Calu3 (cell line): ENCODE measurements around the gene ATP9A. TPM values are rescaled to one million over a fixed set of nuclear protein-coding genes. Genes with fewer than 3 reads are reported as not detected.

Experiments
- BruUV-seq: library from RNA; stranded (reverse); fragments of 400-500 nt; replicated peaks from 2 replicates; lab custom pipeline; 2021; lab: Mats Ljungman, UMichigan
- CTCF ChIA-PET: fragments of 300-600 bp; sonication (Branson Sonifier 250); formaldehyde crosslinking; loops from one replicate; lab custom pipeline; 2022; ENCODE audit warnings: antibody characterized with exemption; lab: Charles Lee
- DNase-seq: peaks from one replicate; pipeline ENCODE4 v3.0.0; 2022
- H3K27ac Mint-ChIP-seq: one replicate; pipeline ENCODE4 v1.8.0; 2022; ENCODE audit warnings: mixed read lengths; ENCODE audit not compliant: unreplicated experiment
- H3K27me3 Mint-ChIP-seq: one replicate; pipeline ENCODE4 v1.8.0; 2022; ENCODE audit warnings: mixed read lengths; ENCODE audit not compliant: unreplicated experiment
- H3K36me3 Mint-ChIP-seq: one replicate; pipeline ENCODE4 v1.8.0; 2022; ENCODE audit warnings: mild to moderate bottlenecking, moderate library complexity, mixed read lengths; ENCODE audit not compliant: insufficient read depth, unreplicated experiment
- H3K4me1 Mint-ChIP-seq: one replicate; pipeline ENCODE4 v1.8.0; 2022; ENCODE audit warnings: mild to moderate bottlenecking, low read depth, mixed read lengths; ENCODE audit not compliant: unreplicated experiment
- H3K4me3 Mint-ChIP-seq: one replicate; pipeline ENCODE4 v1.8.0; 2022; ENCODE audit warnings: mild to moderate bottlenecking, low read depth, moderate library complexity, mixed read lengths; ENCODE audit not compliant: unreplicated experiment
- H3K9me3 Mint-ChIP-seq: one replicate; pipeline ENCODE4 v1.8.0; 2022; ENCODE audit warnings: low read depth, mixed read lengths; ENCODE audit not compliant: unreplicated experiment
- intact Hi-C: fragments of 100-400 bp; cut with micrococcal nuclease; formaldehyde crosslinking; loops from one replicate; pipeline ENCODE4 v1.10.0; 2022; ENCODE audit not compliant: unreplicated experiment
- total RNA-seq: library from RNA; stranded (reverse); gene quantifications from 2 replicates; pipeline ENCODE4 v1.2.3, GENCODE V29; 2022
- TF ChIP-seq, protein P1 (sequence below): fragments of 200-600 bp; IDR thresholded peaks from one replicate; pipeline ENCODE4 v1.8.0; 2022; ENCODE audit warnings: antibody characterized with exemption; ENCODE audit not compliant: unreplicated experiment

The ATP9A gene
- total RNA-seq, 1 experiment from 2014 or later, result 98.5 TPM

DNA sequence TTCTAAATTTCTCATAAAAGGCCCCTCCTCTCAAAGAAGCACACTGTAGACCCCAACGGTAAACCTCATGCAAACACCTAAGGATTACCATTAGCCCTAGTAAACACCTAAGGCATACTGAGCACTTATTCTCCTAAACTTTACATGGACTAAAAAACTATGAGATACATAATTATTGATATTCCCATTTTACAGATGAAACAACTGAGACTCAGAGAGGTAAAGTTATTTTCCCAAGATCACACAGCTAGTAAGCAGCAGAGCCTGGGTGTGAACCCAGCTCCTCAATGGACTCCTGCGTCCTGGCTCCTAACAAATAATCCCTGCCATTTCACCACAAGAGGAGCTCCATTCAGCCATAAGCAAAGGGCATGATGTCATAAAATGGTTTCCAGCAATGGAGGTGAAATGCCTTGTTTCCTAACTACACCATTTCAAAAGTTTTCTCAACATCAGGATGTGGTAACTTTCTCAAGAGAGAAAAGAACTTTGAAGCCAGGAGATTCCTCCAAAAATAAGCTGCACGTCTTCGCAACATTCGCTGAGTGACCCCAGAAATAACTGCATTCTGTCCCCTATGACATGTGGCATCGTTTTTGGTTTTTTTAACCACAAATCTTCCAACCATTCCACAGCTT, 4.1 kb downstream of the ATP9A start:
- no peak for DNase-seq
- TF ChIP-seq, protein P1, sequence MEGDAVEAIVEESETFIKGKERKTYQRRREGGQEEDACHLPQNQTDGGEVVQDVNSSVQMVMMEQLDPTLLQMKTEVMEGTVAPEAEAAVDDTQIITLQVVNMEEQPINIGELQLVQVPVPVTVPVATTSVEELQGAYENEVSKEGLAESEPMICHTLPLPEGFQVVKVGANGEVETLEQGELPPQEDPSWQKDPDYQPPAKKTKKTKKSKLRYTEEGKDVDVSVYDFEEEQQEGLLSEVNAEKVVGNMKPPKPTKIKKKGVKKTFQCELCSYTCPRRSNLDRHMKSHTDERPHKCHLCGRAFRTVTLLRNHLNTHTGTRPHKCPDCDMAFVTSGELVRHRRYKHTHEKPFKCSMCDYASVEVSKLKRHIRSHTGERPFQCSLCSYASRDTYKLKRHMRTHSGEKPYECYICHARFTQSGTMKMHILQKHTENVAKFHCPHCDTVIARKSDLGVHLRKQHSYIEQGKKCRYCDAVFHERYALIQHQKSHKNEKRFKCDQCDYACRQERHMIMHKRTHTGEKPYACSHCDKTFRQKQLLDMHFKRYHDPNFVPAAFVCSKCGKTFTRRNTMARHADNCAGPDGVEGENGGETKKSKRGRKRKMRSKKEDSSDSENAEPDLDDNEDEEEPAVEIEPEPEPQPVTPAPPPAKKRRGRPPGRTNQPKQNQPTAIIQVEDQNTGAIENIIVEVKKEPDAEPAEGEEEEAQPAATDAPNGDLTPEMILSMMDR, result no peak
- CTCF ChIA-PET, result interaction anchor here (0.6 to 0.7 kb wide), 2 partner anchors 15 to 26 kb away, joined by 3 to 4 read pairs; no protein-coding TSS in a partner anchor
- Mint-ChIP-seq H3K27ac (no peak overlapping the region), H3K36me3 (peaks cover 52% of the 10 kb centered on the region), H3K4me3 (no peak overlapping the region), H3K27me3 (no peaks in the 10 kb centered on the region), H3K9me3 (no peaks in the 10 kb centered on the region), H3K4me1 (peaks cover 53% of the 10 kb centered on the region)
- BruUV-seq, result no TSS peak
- intact Hi-C loops, result loop anchor here (10.0 kb wide), 2 partner anchors 129 to 321 kb away; no protein-coding TSS in a partner anchor

DNA sequence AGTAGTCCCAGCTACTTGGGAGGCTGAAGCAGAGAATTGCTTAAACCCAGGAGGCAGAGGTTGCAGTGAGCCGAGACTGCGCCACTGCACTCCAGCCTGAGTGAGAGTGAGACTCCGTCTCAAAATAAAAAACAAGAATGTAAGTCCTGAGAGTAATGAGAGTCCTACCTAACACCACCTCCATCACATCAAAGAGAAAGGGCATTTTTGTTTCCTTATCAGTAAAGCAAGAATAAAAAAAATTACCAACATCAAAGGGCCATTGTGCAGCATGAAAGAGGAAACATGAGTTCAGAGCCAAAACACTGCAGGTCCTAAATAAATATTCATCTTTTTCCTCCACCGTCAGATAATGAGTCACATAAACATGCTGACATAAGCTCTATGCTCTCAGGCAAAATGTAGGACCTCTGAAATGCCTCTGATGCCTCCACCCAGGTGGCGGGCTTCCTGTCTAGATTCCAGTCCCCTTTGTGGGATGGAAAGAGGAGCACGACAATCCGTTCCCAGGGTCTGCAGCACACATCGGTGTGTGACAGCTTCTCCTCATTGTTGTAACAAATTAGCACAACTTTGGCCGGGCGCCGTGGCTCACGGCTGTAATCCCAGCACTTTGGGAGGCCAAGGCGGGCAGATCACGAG, 7.2 kb downstream of the ATP9A start:
- Mint-ChIP-seq H3K9me3 (no peaks in the 10 kb centered on the region), H3K4me3 (peak overlapping the region; percentile 57), H3K36me3 (peaks cover 43% of the 10 kb centered on the region), H3K27ac (peak overlapping the region; percentile 79), H3K27me3 (no peaks in the 10 kb centered on the region), H3K4me1 (peaks cover 75% of the 10 kb centered on the region)
- BruUV-seq, result no TSS peak
- CTCF ChIA-PET, result interaction anchor here (0.7 to 1.4 kb wide), 7 partner anchors 9 to 65 kb away, joined by 3 to 7 read pairs (median 5); no protein-coding TSS in a partner anchor
- TF ChIP-seq, protein P1, result no peak
- intact Hi-C loops, result loop anchor here (1.0 to 10.0 kb wide), 4 partner anchors 11 to 324 kb away; no protein-coding TSS in a partner anchor
- DNase-seq, result peak; percentile 75

DNA sequence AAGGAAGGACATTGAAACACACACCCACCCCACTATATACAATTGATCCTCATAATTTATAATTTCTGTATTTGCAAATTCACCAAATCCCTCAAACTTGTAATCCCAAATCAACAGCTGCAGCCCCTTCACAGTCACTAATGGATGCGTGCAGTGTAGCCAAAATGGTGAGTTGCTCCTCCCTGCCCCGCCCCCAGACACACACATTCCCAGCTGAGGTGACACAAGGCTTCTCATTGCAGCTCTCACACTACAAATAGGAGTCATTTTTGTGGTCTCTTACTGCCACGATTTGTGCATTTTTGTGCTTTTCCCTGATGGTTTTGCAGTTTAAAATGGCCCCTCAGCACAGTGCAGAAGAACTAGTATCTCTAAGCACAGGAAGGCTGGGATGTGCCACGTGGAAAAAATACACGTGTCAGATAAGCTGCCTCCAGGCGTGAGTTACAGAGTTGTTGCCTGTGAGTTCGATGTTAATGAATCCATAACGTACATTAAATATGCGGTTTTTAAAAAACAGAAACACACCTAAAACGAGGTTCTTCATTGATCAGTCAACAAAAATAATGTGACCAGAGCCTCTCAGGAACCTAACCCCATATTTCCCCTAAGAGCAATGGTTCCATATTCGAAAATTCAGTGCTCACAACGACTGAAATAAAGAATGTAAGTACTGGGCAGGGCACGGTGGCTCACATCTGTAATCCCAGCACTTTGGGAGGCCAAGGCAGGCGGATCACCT, 8.2 kb downstream of the ATP9A start:
- no peak for DNase-seq
- intact Hi-C loops, result loop anchor here (2.0 to 10.0 kb wide), 3 partner anchors 15 to 325 kb away; no protein-coding TSS in a partner anchor
- TF ChIP-seq, protein P1, result no peak
- BruUV-seq, result no TSS peak
- H3K27ac Mint-ChIP-seq, result peak overlapping the region; percentile 79
- no peaks in the 10 kb centered on the region for H3K9me3 Mint-ChIP-seq
- H3K4me1 Mint-ChIP-seq, result peaks cover 75% of the 10 kb centered on the region
- H3K36me3 Mint-ChIP-seq, result peaks cover 42% of the 10 kb centered on the region
- no peaks in the 10 kb centered on the region for H3K27me3 Mint-ChIP-seq
- CTCF ChIA-PET, result no interaction called here
- no peak overlapping the region for H3K4me3 Mint-ChIP-seq

DNA sequence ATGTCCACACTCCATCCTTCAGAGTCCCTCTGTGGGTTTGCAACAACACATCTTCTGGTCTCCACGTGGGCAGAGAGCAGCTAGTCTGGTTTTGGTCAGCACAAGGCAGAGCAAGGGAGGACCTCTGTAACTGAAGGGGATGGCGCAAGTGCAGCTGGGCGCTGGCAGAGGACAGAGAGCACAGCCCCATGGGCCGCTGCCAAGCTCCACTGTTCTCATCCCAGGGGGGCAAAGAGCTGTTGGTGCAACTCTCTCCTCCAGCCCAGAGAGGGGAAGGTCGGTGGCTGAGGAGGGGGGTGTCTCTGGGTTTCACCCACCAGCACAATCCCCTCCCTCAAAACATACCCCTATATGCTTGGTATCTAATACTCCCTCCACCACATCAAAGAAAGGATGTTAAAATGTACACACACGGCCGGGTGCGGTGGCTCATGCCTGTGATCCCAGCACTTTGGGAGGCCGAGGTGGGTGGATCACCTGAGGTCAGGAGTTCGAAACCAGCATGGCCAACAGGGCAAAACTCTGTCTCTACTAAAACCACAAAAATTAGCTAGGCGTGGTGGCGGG, 9.1 kb downstream of the ATP9A start:
- CTCF ChIA-PET, result no interaction called here
- peaks cover 38% of the 10 kb centered on the region for H3K36me3 Mint-ChIP-seq
- no peaks in the 10 kb centered on the region for H3K9me3 Mint-ChIP-seq
- peaks cover 67% of the 10 kb centered on the region for H3K4me1 Mint-ChIP-seq
- H3K27ac Mint-ChIP-seq, result peak overlapping the region; percentile 79
- no peaks in the 10 kb centered on the region for H3K27me3 Mint-ChIP-seq
- no peak overlapping the region for H3K4me3 Mint-ChIP-seq
- DNase-seq, result no peak
- intact Hi-C loops, result no loop called here
- BruUV-seq, result no TSS peak
- TF ChIP-seq, protein P1, result no peak
